Neural progenitor cell (in vitro differentiated cells): ENCODE results near the gene ACYP2. TPM values are rescaled to one million over a fixed set of nuclear protein-coding genes. Genes with fewer than 3 reads are reported as not detected.

ENCODE experiments used
- DNase-seq: peaks from one replicate; pipeline ENCODE4 v3.0.0-alpha.2; 2016; ENCODE audit warnings: low spot score
- H2AFZ ChIP-seq: fragments of 200-600 bp; sonication (generic); replicated peaks from 2 replicates; pipeline ENCODE4 v1.6.1; 2016; ENCODE audit warnings: antibody characterized with exemption
- H3F3A ChIP-seq: fragments of 200-600 bp; sonication (generic); 2 replicates; pipeline ENCODE4 v1.6.1; 2016; ENCODE audit warnings: antibody characterized with exemption, low read depth
- H3K27ac ChIP-seq: fragments of 200-600 bp; sonication (generic); 2 replicates; pipeline ENCODE4 v1.5.1; 2016; ENCODE audit warnings: mild to moderate bottlenecking
- H3K27me3 ChIP-seq: fragments of 200-600 bp; sonication (generic); 2 replicates; pipeline ENCODE4 v1.6.1; 2016; ENCODE audit warnings: mild to moderate bottlenecking, moderate library complexity
- H3K36me3 ChIP-seq: fragments of 200-600 bp; sonication (generic); 2 replicates; pipeline ENCODE4 v1.5.1; 2016
- H3K4me1 ChIP-seq: fragments of 200-600 bp; sonication (generic); 2 replicates; pipeline ENCODE4 v1.6.1; 2016; ENCODE audit warnings: mixed run types
- H3K4me2 ChIP-seq: fragments of 200-600 bp; sonication (generic); 2 replicates; pipeline ENCODE4 v1.6.1; 2016
- H3K4me3 ChIP-seq: fragments of 200-600 bp; sonication (generic); 2 replicates; pipeline ENCODE4 v1.5.1; 2016
- H3K79me2 ChIP-seq: fragments of 200-600 bp; sonication (generic); 2 replicates; pipeline ENCODE4 v1.6.1; 2016; ENCODE audit warnings: low read depth
- H3K9ac ChIP-seq: fragments of 200-600 bp; sonication (generic); 2 replicates; pipeline ENCODE4 v1.6.1; 2016
- H3K9me3 ChIP-seq: fragments of 200-600 bp; sonication (generic); 2 replicates; pipeline ENCODE4 v1.5.1; 2016; ENCODE audit warnings: low read depth
- H4K20me1 ChIP-seq: fragments of 200-600 bp; sonication (generic); 2 replicates; pipeline ENCODE4 v1.6.1; 2016; ENCODE audit warnings: low read depth
- H3K27ac Mint-ChIP-seq: 3 replicates; pipeline ENCODE4 v1.8.0; 2021; ENCODE audit warnings: mixed read lengths
- H3K27me3 Mint-ChIP-seq: 2 replicates; pipeline ENCODE4 v1.8.0; 2022; ENCODE audit warnings: low read depth, mild to moderate bottlenecking, inconsistent platforms, moderate library complexity, mixed read lengths; ENCODE audit not compliant: insufficient read depth
- H3K36me3 Mint-ChIP-seq: 3 replicates; pipeline ENCODE4 v1.8.0; 2021; ENCODE audit warnings: mixed read lengths
- H3K4me1 Mint-ChIP-seq: 3 replicates; pipeline ENCODE4 v1.8.0; 2021; ENCODE audit warnings: mixed read lengths
- H3K4me3 Mint-ChIP-seq: 3 replicates; pipeline ENCODE4 v1.8.0; 2021; ENCODE audit warnings: mild to moderate bottlenecking, moderate library complexity, mixed read lengths
- H3K9me3 Mint-ChIP-seq: 3 replicates; pipeline ENCODE4 v1.8.0; 2020; ENCODE audit warnings: mixed read lengths
- EZH2 ChIP-seq: fragments of 200-600 bp; sonication (generic); IDR thresholded peaks from 2 replicates; pipeline ENCODE4 v1.6.1; 2017; ENCODE audit warnings: antibody characterized with exemption, mild to moderate bottlenecking, moderate library complexity
- EZH2phosphoT487 ChIP-seq: fragments of 200-600 bp; sonication (generic); IDR thresholded peaks from 2 replicates; pipeline ENCODE4 v1.6.1; 2017; ENCODE audit warnings: antibody characterized with exemption
- total RNA-seq: library from RNA; depleted of rRNA; stranded (reverse); fragments of >200 nt; gene quantifications from 2 replicates; pipeline ENCODE4 v1.2.3, GENCODE V29; 2015; ENCODE audit warnings: low replicate concordance
- TF ChIP-seq, protein P1 (sequence below): fragments of 200-600 bp; sonication (generic); IDR thresholded peaks from 2 replicates; pipeline ENCODE4 v1.5.1; 2017; ENCODE audit warnings: antibody characterized with exemption, mild to moderate bottlenecking

The ACYP2 gene
- total RNA-seq, 1 donor from 2014 or later = 9.7 TPM

GRCh38 chr2:54077088-54077900 lies 38.1 kb upstream of the ACYP2 start:
- H3K27me3 ChIP-seq = no peaks in the 10 kb centered on the region
- Mint-ChIP-seq H3K4me3 (no peak overlapping the region), H3K27ac (no peak overlapping the region), H3K4me1 (no peaks in the 10 kb centered on the region), H3K36me3 (peaks cover 2% of the 10 kb centered on the region), H3K27me3 (no peaks in the 10 kb centered on the region), H3K9me3 (no peaks in the 10 kb centered on the region)
- H3K79me2 ChIP-seq = no peaks in the 10 kb centered on the region
- no peak overlapping the region for H3K4me3 ChIP-seq
- H3K4me2 ChIP-seq = no peak overlapping the region
- no peaks in the 10 kb centered on the region for H3K36me3 ChIP-seq
- no peaks in the 10 kb centered on the region for H3F3A ChIP-seq
- H4K20me1 ChIP-seq = no peaks in the 10 kb centered on the region
- no peak for TF ChIP-seq EZH2phosphoT487
- TF ChIP-seq EZH2 = no peak
- TF ChIP-seq, protein P1, sequence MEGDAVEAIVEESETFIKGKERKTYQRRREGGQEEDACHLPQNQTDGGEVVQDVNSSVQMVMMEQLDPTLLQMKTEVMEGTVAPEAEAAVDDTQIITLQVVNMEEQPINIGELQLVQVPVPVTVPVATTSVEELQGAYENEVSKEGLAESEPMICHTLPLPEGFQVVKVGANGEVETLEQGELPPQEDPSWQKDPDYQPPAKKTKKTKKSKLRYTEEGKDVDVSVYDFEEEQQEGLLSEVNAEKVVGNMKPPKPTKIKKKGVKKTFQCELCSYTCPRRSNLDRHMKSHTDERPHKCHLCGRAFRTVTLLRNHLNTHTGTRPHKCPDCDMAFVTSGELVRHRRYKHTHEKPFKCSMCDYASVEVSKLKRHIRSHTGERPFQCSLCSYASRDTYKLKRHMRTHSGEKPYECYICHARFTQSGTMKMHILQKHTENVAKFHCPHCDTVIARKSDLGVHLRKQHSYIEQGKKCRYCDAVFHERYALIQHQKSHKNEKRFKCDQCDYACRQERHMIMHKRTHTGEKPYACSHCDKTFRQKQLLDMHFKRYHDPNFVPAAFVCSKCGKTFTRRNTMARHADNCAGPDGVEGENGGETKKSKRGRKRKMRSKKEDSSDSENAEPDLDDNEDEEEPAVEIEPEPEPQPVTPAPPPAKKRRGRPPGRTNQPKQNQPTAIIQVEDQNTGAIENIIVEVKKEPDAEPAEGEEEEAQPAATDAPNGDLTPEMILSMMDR = no peak
- H3K9me3 ChIP-seq = no peaks in the 10 kb centered on the region
- no peak overlapping the region for H2AFZ ChIP-seq
- no peaks in the 10 kb centered on the region for H3K4me1 ChIP-seq
- H3K27ac ChIP-seq = no peak overlapping the region
- no peak overlapping the region for H3K9ac ChIP-seq
- no peak for DNase-seq

DNA sequence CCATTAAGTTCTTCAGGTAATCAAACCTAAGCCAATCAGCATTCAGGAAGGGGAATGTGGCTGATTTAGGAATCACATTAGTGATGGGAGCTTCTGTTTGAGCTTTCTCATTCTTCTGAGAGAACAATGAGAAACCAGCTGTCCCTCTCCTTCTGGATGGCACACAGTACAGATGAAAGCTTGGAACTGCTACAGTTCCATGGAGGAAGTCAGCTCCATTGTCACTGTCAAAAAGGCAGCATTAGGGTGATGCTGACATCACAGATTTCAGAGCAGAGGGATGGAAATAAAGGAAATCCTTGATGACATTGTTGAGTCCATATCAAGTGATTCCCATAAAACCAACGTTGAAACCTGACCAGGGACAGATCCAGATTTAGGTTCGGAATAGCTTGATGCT lies 36.1 kb upstream of the ACYP2 start:
- Histone ChIP-seq H3K4me1 (no peaks in the 10 kb centered on the region), H3K4me2 (no peak overlapping the region), H3F3A (no peaks in the 10 kb centered on the region), H2AFZ (no peak overlapping the region), H3K9me3 (no peaks in the 10 kb centered on the region), H3K4me3 (no peak overlapping the region), H3K27me3 (no peaks in the 10 kb centered on the region), H4K20me1 (no peaks in the 10 kb centered on the region), H3K36me3 (no peaks in the 10 kb centered on the region), H3K9ac (no peak overlapping the region), H3K79me2 (no peaks in the 10 kb centered on the region), H3K27ac (no peak overlapping the region)
- peaks cover 8% of the 10 kb centered on the region for H3K4me1 Mint-ChIP-seq
- no peaks in the 10 kb centered on the region for H3K9me3 Mint-ChIP-seq
- H3K27me3 Mint-ChIP-seq = no peaks in the 10 kb centered on the region
- no peak for DNase-seq
- H3K36me3 Mint-ChIP-seq = peaks cover 2% of the 10 kb centered on the region
- TF ChIP-seq EZH2 (no peak), EZH2phosphoT487 (no peak)
- TF ChIP-seq, protein P1 = no peak
- no peak overlapping the region for H3K27ac Mint-ChIP-seq
- no peak overlapping the region for H3K4me3 Mint-ChIP-seq

- no peaks in the 10 kb centered on the region for H4K20me1 ChIP-seq
Measured at GRCh38 chr2:54081574-54081973, 33.8 kb upstream of the ACYP2 start.

More at GRCh38 chr2:54081574-54081973, 33.8 kb upstream of the ACYP2 start:
- Histone ChIP-seq H3F3A (no peaks in the 10 kb centered on the region), H3K4me3 (no peak overlapping the region), H3K9me3 (no peaks in the 10 kb centered on the region), H3K79me2 (no peaks in the 10 kb centered on the region), H3K27me3 (no peaks in the 10 kb centered on the region), H3K4me2 (no peak overlapping the region), H3K9ac (no peak overlapping the region), H3K36me3 (no peaks in the 10 kb centered on the region), H3K4me1 (no peaks in the 10 kb centered on the region), H2AFZ (no peak overlapping the region), H3K27ac (no peak overlapping the region)
- no peak for DNase-seq
- TF ChIP-seq, protein P1 = no peak
- TF ChIP-seq EZH2 (no peak), EZH2phosphoT487 (no peak)
- Mint-ChIP-seq H3K27ac (peak overlapping the region; percentile 69), H3K9me3 (no peaks in the 10 kb centered on the region), H3K27me3 (no peaks in the 10 kb centered on the region), H3K4me1 (peaks cover 8% of the 10 kb centered on the region), H3K36me3 (peaks cover 2% of the 10 kb centered on the region), H3K4me3 (no peak overlapping the region)
